GM12892 (cell line): ENCODE results near the gene KLHL40.

Experiments used
- POLR2A ChIP-seq: IDR thresholded peaks from 2 replicates; pipeline ENCODE4 v1.6.1; 2011; ENCODE audit warnings: low read depth, low read length, control low read depth
- POLR2AphosphoS5 ChIP-seq: IDR thresholded peaks from 2 replicates; pipeline ENCODE4 v1.6.1; 2011; ENCODE audit warnings: low read depth, low read length, control low read depth
- TAF1 ChIP-seq: IDR thresholded peaks from 2 replicates; pipeline ENCODE4 v1.6.1; 2011; ENCODE audit warnings: low read depth, mild to moderate bottlenecking, control low read depth, low read length, borderline replicate concordance

GRCh38 chr3:42667096-42667522, 18.2 kb upstream of the KLHL40 start:
- TF ChIP-seq POLR2A (no peak), TAF1 (no peak), POLR2AphosphoS5 (no peak)
